ENCODE data around the gene MRPL10. TPM values are rescaled to one million over a fixed set of nuclear protein-coding genes. Genes with fewer than 3 reads are reported as not detected.

The MRPL10 gene
- polyA plus RNA-seq, 2 of the 4 experiments (the other 2 are of a cell fraction), result 62.8 to 97.7 TPM

GRCh38 chr17:47879028-47879585, 47.8 kb upstream of the MRPL10 start (continued):
- TF ChIP-seq REST (IDR thresholded peaks at IDR 0.05) (no peak), FOXS1 (CRISPR knock-in tag; IDR thresholded peaks at IDR 0.05) (no peak)
- TF ChIP-seq, protein P1, sequence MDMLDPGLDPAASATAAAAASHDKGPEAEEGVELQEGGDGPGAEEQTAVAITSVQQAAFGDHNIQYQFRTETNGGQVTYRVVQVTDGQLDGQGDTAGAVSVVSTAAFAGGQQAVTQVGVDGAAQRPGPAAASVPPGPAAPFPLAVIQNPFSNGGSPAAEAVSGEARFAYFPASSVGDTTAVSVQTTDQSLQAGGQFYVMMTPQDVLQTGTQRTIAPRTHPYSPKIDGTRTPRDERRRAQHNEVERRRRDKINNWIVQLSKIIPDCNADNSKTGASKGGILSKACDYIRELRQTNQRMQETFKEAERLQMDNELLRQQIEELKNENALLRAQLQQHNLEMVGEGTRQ (IDR thresholded peaks at IDR 0.05), result no peak

DNA sequence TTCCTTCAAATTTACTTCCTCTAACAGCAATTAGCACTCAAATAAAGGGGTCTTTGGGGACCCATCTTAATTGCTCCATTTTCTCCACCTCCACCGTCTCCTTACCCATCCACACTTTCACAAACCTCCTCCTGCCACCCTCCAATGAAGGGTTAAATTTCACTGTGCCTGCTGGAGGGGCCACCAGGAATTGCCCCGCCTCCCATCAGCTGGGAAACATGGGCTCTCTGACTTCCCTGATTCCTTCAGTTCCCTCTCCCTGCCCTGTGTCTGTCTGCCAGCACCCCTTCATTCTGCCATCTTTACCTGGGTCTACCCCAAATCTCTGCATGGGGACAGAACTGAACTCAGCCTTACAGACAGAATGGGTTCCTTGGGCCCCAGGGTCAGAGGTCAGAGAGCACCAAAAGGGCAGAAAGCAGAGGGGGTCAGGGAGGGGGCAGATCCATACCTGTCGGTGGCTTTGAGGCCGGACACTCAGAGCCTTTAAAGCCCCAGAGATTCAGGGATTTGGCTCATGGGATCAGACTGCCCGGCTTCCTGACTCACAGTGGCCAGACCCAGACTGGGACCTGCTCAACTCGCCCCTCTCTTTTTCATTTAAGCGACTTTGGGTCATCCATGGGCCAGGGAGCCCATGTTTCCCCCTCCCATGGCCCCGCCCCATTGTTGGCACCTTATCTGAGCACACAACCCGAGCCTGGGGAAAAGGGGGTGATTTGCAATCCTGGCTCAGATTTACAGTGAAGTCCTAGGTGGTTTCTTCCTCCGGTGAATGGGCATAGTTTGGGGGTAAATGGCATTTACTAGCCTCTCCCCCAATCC, 47.1 kb upstream of the MRPL10 start:
- ChIA-PET POLR2A (interaction anchor here (1.0 kb wide), 1 partner anchor 17 kb away, joined by 6 read pairs; the partner anchor contains the start of gene SP2), CTCF (interaction anchor here (0.6 to 18.8 kb wide), 6 partner anchors 8 to 68 kb away, joined by 3 to 1860 read pairs (median 4); partner anchors contain the start of genes LRRC46, MRPL10, SCRN2 and SP6)
- peak in 1 of 2 experiments; percentile 21; a peak in 2 of 6 replicates for ATAC-seq
- H3K4me2 ChIP-seq, result no peak overlapping the region
- 0 out of 3 replicates have a peak, but pooled peaks cover 6% of the 10 kb centered on the region for H3K4me1 ChIP-seq
- peak overlapping the region in 1 of 2 experiments; percentile 8; a peak in 1 of 6 replicates for H3K27ac ChIP-seq
- 54% methylated on average over 10 of the region's 10 CpGs for WGBS (ENCODE audit: missing lambda C conversion rate)
- H3K9me3 ChIP-seq, result no peaks in the 10 kb centered on the region
- TF ChIP-seq SMC3 (IDR thresholded peaks at IDR 0.05), result no peak
- no peak for TF ChIP-seq BHLHE40 (IDR thresholded peaks at IDR 0.05; ENCODE audit: low read depth, low read length)
- no peak for TF ChIP-seq ZSCAN20 (CRISPR knock-in tag; IDR thresholded peaks at IDR 0.05)
- DNase-seq (ENCODE audit: low read depth in 1 of 2, low spot score in 1 of 2), result no peak
- FAIRE-seq, result no peak
- no peak overlapping the region for H3K4me3 ChIP-seq

- CTCF ChIA-PET, result interaction anchor here (1.1 to 18.8 kb wide), 4 partner anchors 9 to 31 kb away, joined by 4 to 1860 read pairs (median 224); partner anchors contain the start of genes LRRC46, MRPL10, SCRN2 and SP6
- TF ChIP-seq HOXA7 (CRISPR knock-in tag; IDR thresholded peaks at IDR 0.05), result no peak
- TF ChIP-seq KDM5A (IDR thresholded peaks at IDR 0.05), result no peak
- TF ChIP-seq, protein P2, sequence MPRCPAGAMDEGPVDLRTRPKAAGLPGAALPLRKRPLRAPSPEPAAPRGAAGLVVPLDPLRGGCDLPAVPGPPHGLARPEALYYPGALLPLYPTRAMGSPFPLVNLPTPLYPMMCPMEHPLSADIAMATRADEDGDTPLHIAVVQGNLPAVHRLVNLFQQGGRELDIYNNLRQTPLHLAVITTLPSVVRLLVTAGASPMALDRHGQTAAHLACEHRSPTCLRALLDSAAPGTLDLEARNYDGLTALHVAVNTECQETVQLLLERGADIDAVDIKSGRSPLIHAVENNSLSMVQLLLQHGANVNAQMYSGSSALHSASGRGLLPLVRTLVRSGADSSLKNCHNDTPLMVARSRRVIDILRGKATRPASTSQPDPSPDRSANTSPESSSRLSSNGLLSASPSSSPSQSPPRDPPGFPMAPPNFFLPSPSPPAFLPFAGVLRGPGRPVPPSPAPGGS (IDR thresholded peaks at IDR 0.05), result no peak
- TF ChIP-seq CEBPB (IDR thresholded peaks at IDR 0.05), result no peak
- no peak for TF ChIP-seq GATA3 (IDR thresholded peaks at IDR 0.05; ENCODE audit: borderline replicate concordance)
- no peak for TF ChIP-seq ELK1 (IDR thresholded peaks at IDR 0.05; ENCODE audit: low read depth, low read length)
- no peak for TF ChIP-seq ZSCAN20 (CRISPR knock-in tag; IDR thresholded peaks at IDR 0.05)
- TF ChIP-seq BHLHE40 (IDR thresholded peaks at IDR 0.05; ENCODE audit: low read depth, low read length), result no peak
- TF ChIP-seq PBX3 (IDR thresholded peaks at IDR 0.05), result no peak
- no peak for TF ChIP-seq FOSB (CRISPR knock-in tag; IDR thresholded peaks at IDR 0.05)
- TF ChIP-seq, protein P1 (IDR thresholded peaks at IDR 0.05), result no peak
- TF ChIP-seq RNF2 (IDR thresholded peaks at IDR 0.05; ENCODE audit: borderline replicate concordance, low read depth), result no peak
- no peak for TF ChIP-seq POLR2AphosphoS2 (conservative IDR thresholded peaks at IDR 0.05; ENCODE audit: low read length)
- no peak for TF ChIP-seq CBX8 (IDR thresholded peaks at IDR 0.05)
- no peak for FAIRE-seq
- H3K4me1 ChIP-seq, result 0 out of 3 replicates have a peak, but pooled peaks cover 6% of the 10 kb centered on the region
- 80% methylated on average over 9 of the region's 9 CpGs for WGBS (ENCODE audit: missing lambda C conversion rate)
- no peak overlapping the region for H3K4me2 ChIP-seq
- H3K27ac ChIP-seq, result no peak overlapping the region
- DNase-seq (ENCODE audit: low read depth in 1 of 2, low spot score in 1 of 2), result no peak
- POLR2A ChIA-PET, result no interaction called here
- no peak overlapping the region for H3K4me3 ChIP-seq
- H3K9me3 ChIP-seq, result no peaks in the 10 kb centered on the region
- no peak; a peak in 1 of 6 replicates for ATAC-seq
Observed at GRCh38 chr17:47877368-47878034, 46.2 kb upstream of the MRPL10 start.
